Transverse colon (tissue), 3 donors: ENCODE measurements around the gene LHFPL4.

ENCODE experiments used
- CTCF ChIP-seq, 5 experiments: fragments of 200-600 bp in 3 of 5; fragments of 450-650 bp in 2 of 5; sonication (generic) in 3 of 5; IDR thresholded peaks; 1 replicate in 2 of 5; 2 replicates in 3 of 5; pipeline ENCODE4 v1.5.1; 2016 to 2017; ENCODE audit warnings: antibody characterized with exemption in 5 of 5, inconsistent platforms in 3 of 5, mild to moderate bottlenecking in 2 of 5, moderate library complexity in 1 of 5
- EP300 ChIP-seq: sonication (generic); formaldehyde crosslinking; IDR thresholded peaks from one replicate; pipeline ENCODE4 v1.6.1; 2017; ENCODE audit warnings: antibody characterized with exemption, low read depth
- POLR2A ChIP-seq: fragments of 450-650 bp; IDR thresholded peaks from one replicate; pipeline ENCODE4 v1.6.1; 2016; ENCODE audit warnings: antibody characterized with exemption, mild to moderate bottlenecking, moderate library complexity

GRCh38 chr3:9473496-9474065 is 80.0 kb downstream of the LHFPL4 start:
- no peak for TF ChIP-seq CTCF (IDR thresholded peaks at IDR 0.05)
- no peak for TF ChIP-seq POLR2A
- TF ChIP-seq EP300: no peak
